Measurements from ENCODE around the gene LMF2.

Gene LMF2

GRCh38 chr22:50459496-50460140 lies 47.9 kb downstream of the LMF2 start:
- no peak overlapping the region for H3K4me3 Mint-ChIP-seq
- H3K36me3 Mint-ChIP-seq, result peaks cover 2% of the 10 kb centered on the region
- no peaks in the 10 kb centered on the region for H3K9me3 Mint-ChIP-seq

GRCh38 chr22:50459016-50459415 lies 48.5 kb downstream of the LMF2 start:
- H3K36me3 Mint-ChIP-seq, result peaks cover 2% of the 10 kb centered on the region
- no peak overlapping the region for H3K27ac Mint-ChIP-seq
- H3K27me3 Mint-ChIP-seq, result no peaks in the 10 kb centered on the region
- no peaks in the 10 kb centered on the region for H3K9me3 Mint-ChIP-seq
- no peaks in the 10 kb centered on the region for H3K4me1 Mint-ChIP-seq
- H3K4me3 Mint-ChIP-seq, result no peak overlapping the region

More at GRCh38 chr22:50459496-50460140, 47.9 kb downstream of the LMF2 start:
- Mint-ChIP-seq H3K27ac (no peak overlapping the region), H3K27me3 (no peaks in the 10 kb centered on the region), H3K4me1 (no peaks in the 10 kb centered on the region)

- Mint-ChIP-seq H3K4me3 (no peak overlapping the region), H3K4me1 (peaks cover 8% of the 10 kb centered on the region), H3K36me3 (peaks cover 4% of the 10 kb centered on the region), H3K27me3 (no peaks in the 10 kb centered on the region), H3K9me3 (no peaks in the 10 kb centered on the region), H3K27ac (no peak overlapping the region)
Observed at GRCh38 chr22:50456466-50457234, 50.9 kb downstream of the LMF2 start.

GRCh38 chr22:50456026-50456425 lies 51.5 kb downstream of the LMF2 start:
- no peak overlapping the region for H3K27ac Mint-ChIP-seq
- no peaks in the 10 kb centered on the region for H3K27me3 Mint-ChIP-seq
- no peak overlapping the region for H3K4me3 Mint-ChIP-seq
- no peaks in the 10 kb centered on the region for H3K9me3 Mint-ChIP-seq
- H3K4me1 Mint-ChIP-seq, result peaks cover 10% of the 10 kb centered on the region
- peaks cover 9% of the 10 kb centered on the region for H3K36me3 Mint-ChIP-seq

GRCh38 chr22:50455201-50455600 lies 52.3 kb downstream of the LMF2 start:
- Mint-ChIP-seq H3K4me1 (peaks cover 10% of the 10 kb centered on the region), H3K27ac (no peak overlapping the region), H3K9me3 (no peaks in the 10 kb centered on the region), H3K27me3 (no peaks in the 10 kb centered on the region), H3K4me3 (no peak overlapping the region), H3K36me3 (peaks cover 9% of the 10 kb centered on the region)

GRCh38 chr22:50454556-50455075 lies 52.9 kb downstream of the LMF2 start:
- no peaks in the 10 kb centered on the region for H3K27me3 Mint-ChIP-seq
- H3K36me3 Mint-ChIP-seq, result peaks cover 11% of the 10 kb centered on the region
- no peak overlapping the region for H3K27ac Mint-ChIP-seq
- H3K4me3 Mint-ChIP-seq, result no peak overlapping the region
- peaks cover 10% of the 10 kb centered on the region for H3K4me1 Mint-ChIP-seq
- H3K9me3 Mint-ChIP-seq, result no peaks in the 10 kb centered on the region
